ENCODE data around the gene ULK4.

Gene ULK4

GRCh38 chr3:41746215-41746614 lies 215.7 kb downstream of the ULK4 start:
- no peak overlapping the region for H3K27ac ChIP-seq
- TF ChIP-seq ZFX (IDR thresholded peaks at IDR 0.05) (no peak), CTCF (conservative IDR thresholded peaks at IDR 0.05) (no peak)

DNA sequence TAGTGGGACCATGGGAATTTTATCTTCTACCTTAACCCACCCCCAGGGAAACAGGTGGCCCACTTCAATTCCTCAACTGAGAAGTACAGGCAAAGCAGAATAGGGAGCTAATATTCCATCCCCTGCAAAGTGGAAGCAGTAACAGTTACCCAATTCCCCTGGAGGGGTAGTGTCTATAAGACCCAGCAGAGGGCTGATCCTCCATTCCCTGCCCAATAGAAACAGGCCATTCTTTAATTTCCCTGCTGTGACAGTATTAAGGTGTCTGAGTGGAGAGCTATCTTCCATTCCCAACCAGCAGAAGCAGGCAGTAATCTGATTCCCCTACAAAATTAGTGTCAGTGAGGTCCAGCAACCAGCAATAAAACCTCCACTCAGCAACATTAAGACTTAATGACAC lies 219.8 kb downstream of the ULK4 start:
- H3K27ac ChIP-seq, result no peak overlapping the region
- TF ChIP-seq ZFX (IDR thresholded peaks at IDR 0.05) (no peak), CTCF (conservative IDR thresholded peaks at IDR 0.05) (no peak)

- H3K27ac ChIP-seq, result no peak overlapping the region
- TF ChIP-seq ZFX (IDR thresholded peaks at IDR 0.05) (no peak), CTCF (conservative IDR thresholded peaks at IDR 0.05) (no peak)
Measured at GRCh38 chr3:41740374-41740886, 221.5 kb downstream of the ULK4 start.

DNA sequence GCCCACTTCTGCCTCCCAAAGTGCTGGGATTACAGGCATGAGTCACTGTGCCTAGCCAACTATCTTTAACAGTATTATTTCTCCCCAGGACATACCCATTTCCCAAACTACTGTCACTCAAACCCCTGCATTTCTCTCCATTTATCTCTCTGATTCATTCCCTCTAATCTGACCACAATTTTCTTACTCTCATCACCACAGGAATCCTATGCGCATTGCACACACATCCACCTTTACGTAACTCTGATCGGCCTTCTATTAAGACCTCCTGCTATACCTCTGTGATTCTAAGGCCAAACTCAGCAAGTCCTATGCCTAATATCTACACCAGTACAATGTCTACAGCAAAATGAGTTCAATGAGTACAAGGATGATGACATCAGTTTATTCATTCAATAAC lies 235.0 kb downstream of the ULK4 start:
- no peak overlapping the region for H3K27ac ChIP-seq
- TF ChIP-seq CTCF (conservative IDR thresholded peaks at IDR 0.05), result no peak
- TF ChIP-seq ZFX (IDR thresholded peaks at IDR 0.05), result no peak

GRCh38 chr3:41717641-41718040 lies 244.3 kb downstream of the ULK4 start:
- H3K27ac ChIP-seq, result no peak overlapping the region
- TF ChIP-seq ZFX (IDR thresholded peaks at IDR 0.05), result no peak
- TF ChIP-seq CTCF (conservative IDR thresholded peaks at IDR 0.05), result no peak

GRCh38 chr3:41716471-41716870 lies 245.4 kb downstream of the ULK4 start:
- TF ChIP-seq ZFX (IDR thresholded peaks at IDR 0.05), result no peak
- peak; percentile 51 for TF ChIP-seq CTCF (conservative IDR thresholded peaks at IDR 0.05)
- H3K27ac ChIP-seq, result no peak overlapping the region

GRCh38 chr3:41715376-41715775 lies 246.5 kb downstream of the ULK4 start:
- no peak overlapping the region for H3K27ac ChIP-seq
- TF ChIP-seq CTCF (conservative IDR thresholded peaks at IDR 0.05), result no peak
- no peak for TF ChIP-seq ZFX (IDR thresholded peaks at IDR 0.05)

Data from C4-2B (cell line).